ENCODE measurements around the gene LAPTM4A. TPM values are rescaled to one million over a fixed set of nuclear protein-coding genes. Genes with fewer than 3 reads are reported as not detected.

LAPTM4A gene
- total RNA-seq, 1 experiment from 2014 or later: 131 TPM

- H3K79me1 ChIP-seq (ENCODE audit: insufficient read depth, low read depth, low read length, poor library complexity, severe bottlenecking): no peaks in the 10 kb centered on the region
- H3K4me3 Mint-ChIP-seq: no peak overlapping the region
- no peak overlapping the region for H4K5ac ChIP-seq (ENCODE audit: insufficient read length, low read depth, low read length)
- H3K9me3 Mint-ChIP-seq: no peaks in the 10 kb centered on the region
- H3K79me2 ChIP-seq (ENCODE audit: insufficient read depth, low read length): no peaks in the 10 kb centered on the region
- no peak overlapping the region for H3K4ac ChIP-seq (ENCODE audit: low read depth, low read length)
- no peak for DNase-seq
- no peak overlapping the region for H2BK15ac ChIP-seq (ENCODE audit: low read depth, low read length)
- no peak overlapping the region for H3K18ac ChIP-seq (ENCODE audit: insufficient read length, low read depth, low read length)
- no peaks in the 10 kb centered on the region for H3K36me3 Mint-ChIP-seq (ENCODE audit: insufficient read depth in 1 of 3, low read depth in 3 of 3)
- no peak overlapping the region for H2BK12ac ChIP-seq (ENCODE audit: insufficient read length, low read depth, low read length)
- H3K4me1 ChIP-seq (ENCODE audit: insufficient read depth, low read length): no peaks in the 10 kb centered on the region
- H3K27ac Mint-ChIP-seq: no peak overlapping the region
- no peak overlapping the region for H4K91ac ChIP-seq (ENCODE audit: insufficient read length, low read depth, low read length)
- H2BK5ac ChIP-seq (ENCODE audit: insufficient read length, low read length): no peak overlapping the region
- WGBS (ENCODE audit: extremely low coverage, insufficient read length, low lambda C conversion rate): no CpG with 5 or more reads among the region's 1 CpG
- no peak overlapping the region for H2BK20ac ChIP-seq (ENCODE audit: low read depth, low read length, poor library complexity, severe bottlenecking)
- H2AFZ ChIP-seq (ENCODE audit: low read length): no peak overlapping the region
- H3K14ac ChIP-seq (ENCODE audit: insufficient read depth, low read length): no peak overlapping the region
- H3K9ac ChIP-seq (ENCODE audit: extremely low read depth, insufficient read length, low read length): no peak overlapping the region
- no peaks in the 10 kb centered on the region for H3K23me2 ChIP-seq (ENCODE audit: insufficient read length, low read depth, low read length, poor library complexity, severe bottlenecking)
- no peak overlapping the region for H2BK120ac ChIP-seq (ENCODE audit: low read depth, low read length, poor library complexity, severe bottlenecking)
- H4K20me1 ChIP-seq (ENCODE audit: control insufficient read depth, insufficient read depth, insufficient read length): no peaks in the 10 kb centered on the region
- H3K27me3 Mint-ChIP-seq (ENCODE audit: low read depth): peaks cover 17% of the 10 kb centered on the region
- no peak overlapping the region for H2AK5ac ChIP-seq (ENCODE audit: insufficient read length, low read length)
- no peak overlapping the region for H3K56ac ChIP-seq (ENCODE audit: insufficient read length, low read depth, low read length)
- peaks cover 2% of the 10 kb centered on the region in 2 experiments; a peak in 1 of 4 replicates for H3K4me1 Mint-ChIP-seq
- TF ChIP-seq CTCF (conservative IDR thresholded peaks at IDR 0.05): no peak
- H3T11ph ChIP-seq (ENCODE audit: low read length): no peak overlapping the region
- no peak overlapping the region for H4K8ac ChIP-seq (replicated peaks; ENCODE audit: insufficient read length, low read depth, low read length)
- H3K4me2 ChIP-seq (ENCODE audit: insufficient read depth, insufficient read length, low read length): no peak overlapping the region
- no peak overlapping the region for H3K23ac ChIP-seq (ENCODE audit: insufficient read length, low read depth, low read length)
- no peaks in the 10 kb centered on the region for H3K27me3 ChIP-seq (ENCODE audit: insufficient read depth, low read length)
- no peaks in the 10 kb centered on the region for H3K9me3 ChIP-seq (ENCODE audit: control insufficient read depth, low read depth, low read length)
- no peak overlapping the region for H3K27ac ChIP-seq (ENCODE audit: insufficient read length, low read depth, low read length)
Observed at GRCh38 chr2:20060106-20060505, 8.7 kb upstream of the LAPTM4A start.

Measured in H9 (cell line).